NCI-H1105 treated with DMSO at 0.1 percent for 48 hours (cell line): ENCODE measurements around the gene RBBP8NL.

Experiments
- DNase-seq: peaks from one replicate; lab custom pipeline; 2025; lab: John Stamatoyannopoulos, UW

The RBBP8NL gene

DNA sequence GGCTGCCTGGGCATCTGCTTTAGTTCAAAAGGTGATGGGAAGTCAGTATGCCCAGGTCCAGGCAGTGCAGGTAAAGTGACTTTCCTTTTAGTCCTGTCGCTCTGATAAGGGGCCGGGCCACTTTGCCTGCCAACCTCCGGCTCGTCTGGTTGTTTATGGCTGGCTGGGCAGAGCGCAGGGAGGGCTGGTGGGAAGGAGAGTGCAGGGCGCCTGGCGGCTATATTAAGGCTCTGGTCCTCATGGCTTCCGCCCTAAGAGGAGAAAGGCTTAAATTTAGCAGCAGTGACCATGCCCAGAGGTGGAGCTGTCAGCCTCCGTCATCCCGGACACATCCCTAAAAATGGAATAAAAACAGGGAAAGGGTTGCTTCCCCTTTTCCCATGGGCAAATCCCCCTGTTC is 33.8 kb upstream of the RBBP8NL start:
- no peak for DNase-seq

DNA sequence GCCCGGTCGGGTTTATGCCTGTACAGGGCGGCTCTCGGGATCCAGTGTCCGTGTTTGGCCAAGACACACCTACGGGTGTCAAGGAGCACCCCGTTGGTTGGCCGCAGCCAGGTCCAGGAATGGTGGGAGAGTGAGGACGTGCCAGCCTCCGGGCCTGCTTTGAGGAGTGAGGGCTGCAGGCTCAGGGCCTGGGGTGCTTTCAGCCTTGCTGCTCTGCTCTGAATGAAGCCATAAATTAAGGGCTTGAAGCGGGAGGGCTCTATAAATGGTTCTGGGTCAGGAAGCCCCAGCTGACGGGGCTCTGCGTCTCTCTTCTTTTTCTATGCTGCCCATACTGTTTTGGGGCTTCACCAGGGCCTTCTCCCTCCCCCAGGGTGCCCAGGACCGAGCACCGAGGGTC is 33.3 kb upstream of the RBBP8NL start:
- DNase-seq = no peak

GRCh38 chr20:62459488-62459887 is 32.1 kb upstream of the RBBP8NL start:
- no peak for DNase-seq

- DNase-seq = no peak
Measured at GRCh38 chr20:62458275-62459251, 31.2 kb upstream of the RBBP8NL start.

- DNase-seq = no peak
Measured at GRCh38 chr20:62457831-62458230, 30.5 kb upstream of the RBBP8NL start.

GRCh38 chr20:62457098-62457497 is 29.8 kb upstream of the RBBP8NL start:
- DNase-seq = no peak

DNA sequence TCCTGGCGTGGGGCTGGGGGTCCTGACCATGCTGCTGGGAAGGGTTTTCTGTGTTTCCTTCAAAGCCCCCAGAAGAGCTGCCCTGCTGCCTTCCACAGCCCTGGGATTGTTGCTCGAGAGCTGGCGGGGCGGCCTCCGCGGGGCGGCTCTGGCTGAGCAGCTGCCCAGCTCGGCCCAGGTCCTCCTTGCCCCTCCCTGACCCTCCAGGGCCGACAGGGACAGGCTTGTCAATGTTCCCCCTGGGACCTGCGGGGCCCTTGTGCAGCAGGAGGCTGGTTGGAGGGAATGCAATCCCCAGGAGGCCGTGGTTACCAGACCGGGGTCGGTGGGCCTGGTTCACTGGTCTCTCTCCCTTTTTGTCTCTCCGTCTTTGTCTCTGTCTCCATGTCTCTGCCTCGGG is 28.6 kb upstream of the RBBP8NL start:
- no peak for DNase-seq

- no peak for DNase-seq
Measured at GRCh38 chr20:62454904-62455636, 27.7 kb upstream of the RBBP8NL start.

GRCh38 chr20:62453186-62453808 is 26.0 kb upstream of the RBBP8NL start:
- no peak for DNase-seq

DNA sequence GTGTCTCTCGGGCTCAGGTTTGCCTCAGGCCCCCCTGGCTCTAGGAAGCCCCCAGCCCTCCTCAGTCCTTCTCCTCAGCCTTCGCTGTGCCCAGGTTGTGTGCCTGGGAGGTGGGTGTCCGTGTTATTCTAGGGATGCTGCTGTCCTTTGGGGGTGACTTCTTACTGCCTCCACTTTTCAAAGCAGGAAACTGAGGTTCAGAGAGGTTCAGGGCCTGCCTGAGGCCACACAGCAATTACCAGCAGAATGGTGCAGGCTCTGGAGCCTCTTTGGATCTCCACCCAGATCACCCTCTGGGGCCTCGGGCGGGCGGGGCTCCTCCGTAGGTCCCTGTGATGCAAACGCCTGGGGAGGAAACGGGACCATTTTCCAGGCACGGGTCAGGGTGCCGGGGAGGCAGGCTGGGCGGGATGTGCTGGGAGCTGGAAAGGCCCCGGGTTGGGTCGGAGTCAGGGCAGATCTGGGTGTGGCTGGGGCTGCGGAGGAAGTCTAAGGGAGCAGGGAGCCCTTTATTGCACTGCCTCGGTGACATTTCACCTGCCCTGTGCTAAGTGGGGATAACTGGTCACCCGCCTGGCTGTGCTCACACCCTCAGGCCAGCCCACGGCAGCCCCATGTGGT is 25.2 kb upstream of the RBBP8NL start:
- no peak for DNase-seq

- DNase-seq = no peak
Measured at GRCh38 chr20:62451970-62452369, 24.6 kb upstream of the RBBP8NL start.

GRCh38 chr20:62451156-62451767 is 23.9 kb upstream of the RBBP8NL start:
- no peak for DNase-seq

DNA sequence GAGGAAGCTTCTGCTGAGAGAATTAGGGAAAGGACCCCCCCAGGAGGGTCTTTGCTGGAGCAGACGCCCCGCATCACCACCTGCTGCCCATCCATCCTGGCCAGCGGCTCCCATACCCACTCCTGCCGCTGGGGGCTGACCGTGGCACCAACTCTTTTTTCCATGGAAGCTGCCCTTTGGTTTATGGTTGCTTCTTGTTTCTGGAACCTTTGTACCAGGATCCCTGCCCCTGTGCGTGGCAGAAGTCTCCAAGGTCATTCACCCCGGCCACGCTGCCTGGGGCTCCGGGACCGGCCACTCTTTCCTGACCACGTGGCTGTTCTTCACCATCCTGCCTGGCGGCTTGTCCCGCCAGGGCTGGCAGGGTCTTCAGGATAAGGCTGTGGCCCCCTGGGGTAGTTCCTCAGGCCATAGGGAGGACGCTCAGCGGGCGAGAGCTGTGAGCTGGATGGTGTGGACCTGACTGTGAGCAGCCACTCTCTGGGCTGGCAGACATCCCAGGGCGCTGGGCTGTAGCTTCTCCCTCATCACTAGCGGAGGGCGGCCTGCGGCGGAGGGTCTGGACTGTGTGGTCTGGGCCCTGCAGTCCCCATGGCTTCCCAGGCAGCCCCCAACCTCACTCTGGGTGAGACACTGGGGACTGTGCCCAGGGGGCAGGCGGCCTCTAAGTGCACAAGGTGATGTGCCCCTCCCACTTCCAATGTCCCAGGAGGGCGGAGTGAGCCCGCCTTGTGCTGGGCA is 22.8 kb upstream of the RBBP8NL start:
- DNase-seq = no peak

DNA sequence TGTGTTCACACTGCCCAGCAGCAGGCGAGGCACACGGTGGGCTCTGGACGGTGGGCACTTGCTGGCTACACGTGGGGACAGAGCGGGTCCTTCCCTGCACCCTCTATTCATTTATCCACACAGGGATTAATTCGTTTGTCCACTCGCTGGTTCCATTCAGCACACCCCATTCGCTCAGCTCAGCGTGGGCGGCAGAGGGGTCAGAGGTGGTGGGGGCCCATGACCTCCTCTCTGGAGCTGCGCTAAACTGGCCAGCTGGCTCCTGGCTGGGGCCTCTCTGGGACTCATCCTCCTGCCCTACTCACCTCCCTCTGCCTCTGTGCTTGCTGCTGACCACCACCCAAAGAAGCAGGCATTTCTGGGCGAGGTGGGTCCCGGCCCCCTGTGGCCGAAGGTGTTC is 21.4 kb upstream of the RBBP8NL start:
- DNase-seq = no peak

GRCh38 chr20:62448038-62448437 is 20.7 kb upstream of the RBBP8NL start:
- no peak for DNase-seq

DNA sequence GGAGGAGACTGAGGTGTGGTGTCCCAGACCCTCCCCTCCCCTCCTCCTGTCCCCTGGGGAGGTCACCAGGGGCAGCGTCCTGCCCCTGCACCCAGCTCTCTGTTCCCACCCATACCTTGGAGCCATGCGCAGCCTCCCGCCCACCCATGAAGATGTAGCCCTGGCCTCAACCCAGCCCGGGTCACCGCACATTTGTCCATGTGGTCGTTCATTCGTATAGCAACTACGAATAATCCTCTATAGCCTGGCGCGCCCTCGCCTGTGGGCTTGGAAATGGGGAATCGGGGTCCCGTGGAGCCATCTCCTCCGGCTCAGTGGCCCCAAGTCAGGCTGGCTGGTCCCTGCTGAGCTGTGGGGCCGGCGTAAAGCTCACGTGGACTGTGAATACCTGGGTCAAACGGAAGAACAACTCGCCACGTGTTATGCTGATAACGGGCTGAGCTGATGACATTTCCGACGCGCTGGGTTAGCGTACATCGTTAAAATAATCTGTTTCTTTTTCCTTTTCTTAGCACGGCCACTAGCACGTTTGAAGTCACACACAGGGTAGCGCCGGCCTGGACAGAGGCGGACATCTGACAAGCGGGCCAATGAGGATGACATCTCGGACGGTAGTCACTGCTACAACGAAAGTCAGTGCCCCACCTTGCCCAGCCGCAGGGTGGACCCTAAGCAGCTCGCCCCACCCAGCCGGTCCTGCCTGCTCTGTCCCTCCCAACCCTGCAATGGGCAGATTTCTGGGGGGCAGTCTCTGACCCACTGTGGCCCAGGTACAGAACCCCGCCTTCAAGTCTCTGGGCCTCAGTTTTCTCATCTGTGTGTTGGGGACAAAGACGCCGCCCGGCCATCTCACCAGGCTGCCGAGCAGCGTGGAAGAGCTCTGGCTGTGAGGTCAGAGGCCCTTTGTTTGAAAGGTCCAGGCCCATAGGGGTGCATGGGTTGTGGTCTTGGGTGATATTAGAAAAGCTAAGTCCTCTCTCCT is 19.8 kb upstream of the RBBP8NL start:
- DNase-seq = no peak

- no peak for DNase-seq
Measured at GRCh38 chr20:62446481-62446880, 19.1 kb upstream of the RBBP8NL start.

- no peak for DNase-seq
Measured at GRCh38 chr20:62445553-62446340, 18.4 kb upstream of the RBBP8NL start.

DNA sequence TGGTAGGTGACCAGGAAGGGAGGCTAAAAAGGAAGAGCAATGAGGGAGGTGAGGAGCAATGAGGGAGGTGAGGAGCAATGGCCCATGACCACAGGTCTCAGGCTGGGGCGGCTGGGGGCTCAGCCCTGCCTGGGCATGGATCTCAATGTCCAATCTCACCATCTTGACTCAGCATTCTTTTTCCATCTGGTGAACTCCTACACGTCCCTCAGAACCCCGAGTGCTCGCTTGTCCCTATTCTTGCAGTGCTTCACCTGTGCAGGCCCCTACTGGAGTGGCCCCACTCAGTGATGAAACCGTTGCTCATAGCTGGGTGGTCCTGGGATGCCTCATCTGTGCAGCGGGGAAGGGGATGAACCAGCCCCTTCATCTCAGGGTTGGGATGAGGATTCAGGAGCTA is 16.9 kb upstream of the RBBP8NL start:
- DNase-seq = no peak
